Spleen (tissue), 7 donors: Measurements from ENCODE around the gene PHC2.

Experiments used
- POLR2A ChIP-seq, 3 donors: fragments of 450-650 bp; IDR thresholded peaks; one replicate each; pipeline ENCODE4 v1.5.1; 2017; ENCODE audit warnings: antibody characterized with exemption in 3 of 3, mild to moderate bottlenecking in 1 of 3
- POLR2AphosphoS5 ChIP-seq, 3 donors: sonication (generic); formaldehyde crosslinking; IDR thresholded peaks; one replicate each; pipeline ENCODE4 v1.5.1; 2017; ENCODE audit warnings: antibody characterized with exemption in 3 of 3
- TF ChIP-seq, protein P1 (sequence below), 11 experiments: fragments of 200-600 bp in 7 of 11; fragments of 450-650 bp in 4 of 11; sonication (generic) in 4 of 11; IDR thresholded peaks in 8 of 11; conservative IDR thresholded peaks in 3 of 11; 1 replicate in 7 of 11; 2 replicates in 4 of 11; pipeline versions ENCODE4 v1.4.0 to v1.8.0; 2016 to 2021; ENCODE audit warnings: antibody characterized with exemption in 11 of 11, inconsistent platforms in 4 of 11, mild to moderate bottlenecking in 1 of 11
- donor health status: DM: no; HTN: no; CAD: no; lungs with moderate emphysema.
- donor health status: DM: no; HTN: no; CAD: no.
- donor health status: DM: no; HTN: no; CAD: no.

DNA sequence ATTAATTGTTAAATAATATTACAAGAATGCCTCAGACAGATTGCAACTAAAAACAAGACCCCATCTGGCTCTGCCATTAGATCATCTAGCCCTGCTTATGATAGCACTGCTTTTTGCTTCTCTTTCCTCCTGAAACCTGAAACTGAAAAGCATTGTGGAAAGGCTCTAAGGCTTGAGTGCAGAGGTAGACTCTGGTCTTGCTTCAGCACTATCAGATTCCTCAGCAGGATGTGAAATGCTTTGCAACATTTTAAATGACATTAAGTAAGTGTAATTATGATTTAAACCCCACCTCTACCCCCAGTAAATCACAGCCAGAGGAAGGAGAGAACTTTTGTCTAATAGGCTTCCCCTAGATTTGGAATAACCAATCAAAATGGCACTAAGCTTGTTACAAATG is 32.9 kb downstream of the PHC2 start:
- no peak for TF ChIP-seq POLR2A (IDR thresholded peaks at IDR 0.05)
- TF ChIP-seq, protein P1, sequence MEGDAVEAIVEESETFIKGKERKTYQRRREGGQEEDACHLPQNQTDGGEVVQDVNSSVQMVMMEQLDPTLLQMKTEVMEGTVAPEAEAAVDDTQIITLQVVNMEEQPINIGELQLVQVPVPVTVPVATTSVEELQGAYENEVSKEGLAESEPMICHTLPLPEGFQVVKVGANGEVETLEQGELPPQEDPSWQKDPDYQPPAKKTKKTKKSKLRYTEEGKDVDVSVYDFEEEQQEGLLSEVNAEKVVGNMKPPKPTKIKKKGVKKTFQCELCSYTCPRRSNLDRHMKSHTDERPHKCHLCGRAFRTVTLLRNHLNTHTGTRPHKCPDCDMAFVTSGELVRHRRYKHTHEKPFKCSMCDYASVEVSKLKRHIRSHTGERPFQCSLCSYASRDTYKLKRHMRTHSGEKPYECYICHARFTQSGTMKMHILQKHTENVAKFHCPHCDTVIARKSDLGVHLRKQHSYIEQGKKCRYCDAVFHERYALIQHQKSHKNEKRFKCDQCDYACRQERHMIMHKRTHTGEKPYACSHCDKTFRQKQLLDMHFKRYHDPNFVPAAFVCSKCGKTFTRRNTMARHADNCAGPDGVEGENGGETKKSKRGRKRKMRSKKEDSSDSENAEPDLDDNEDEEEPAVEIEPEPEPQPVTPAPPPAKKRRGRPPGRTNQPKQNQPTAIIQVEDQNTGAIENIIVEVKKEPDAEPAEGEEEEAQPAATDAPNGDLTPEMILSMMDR (IDR thresholded peaks at IDR 0.05 in 8 of 11, conservative IDR thresholded peaks at IDR 0.05 in 3 of 11), result no peak
- TF ChIP-seq POLR2AphosphoS5 (IDR thresholded peaks at IDR 0.05), result no peak
